ENCODE measurements around the gene APMAP.

APMAP gene

GRCh38 chr20:24987873-24988835 is 4.4 kb downstream of the APMAP start:
- H3K4me3 ChIP-seq (ENCODE audit: low read length in 2 of 2), result no peak overlapping the region
- H3K27me3 ChIP-seq (ENCODE audit: control insufficient read depth in 2 of 2, insufficient read depth in 2 of 2, low read length in 2 of 2), result no peaks in the 10 kb centered on the region
- no peak overlapping the region for H3K9ac ChIP-seq (ENCODE audit: low read depth in 1 of 2, low read length in 2 of 2)
- H3K4me1 ChIP-seq (ENCODE audit: control insufficient read depth in 2 of 2, insufficient read depth in 2 of 2, low read length in 2 of 2), result peaks cover 22 to 28% of the 10 kb centered on the region in 2 donors
- no peak overlapping the region for H3K27ac ChIP-seq (ENCODE audit: low read depth in 2 of 2, low read length in 2 of 2)
- H3K36me3 ChIP-seq (ENCODE audit: control insufficient read depth in 2 of 2, insufficient read depth in 2 of 2, low read length in 2 of 2), result no peaks in the 10 kb centered on the region
- no peaks in the 10 kb centered on the region for H3K9me3 ChIP-seq (ENCODE audit: control insufficient read depth in 2 of 2, low read length in 2 of 2)

GRCh38 chr20:24987244-24987643 is 5.3 kb downstream of the APMAP start:
- Histone ChIP-seq H3K9me3 (ENCODE audit: control insufficient read depth in 2 of 2, low read length in 2 of 2) (no peaks in the 10 kb centered on the region), H3K4me1 (ENCODE audit: control insufficient read depth in 2 of 2, insufficient read depth in 2 of 2, low read length in 2 of 2) (peaks cover 18 to 24% of the 10 kb centered on the region in 2 donors), H3K27ac (ENCODE audit: low read depth in 2 of 2, low read length in 2 of 2) (no peak overlapping the region)

GRCh38 chr20:24986436-24987015 is 6.0 kb downstream of the APMAP start:
- no peaks in the 10 kb centered on the region for H3K27me3 ChIP-seq (ENCODE audit: control insufficient read depth in 2 of 2, insufficient read depth in 2 of 2, low read length in 2 of 2)
- peak overlapping the region in 1 of 2 donors; percentile 62 for H3K27ac ChIP-seq (ENCODE audit: low read depth in 2 of 2, low read length in 2 of 2)
- no peak overlapping the region for H3K9ac ChIP-seq (ENCODE audit: low read depth in 1 of 2, low read length in 2 of 2)
- peaks cover 0 to 5% of the 10 kb centered on the region in 2 donors for H3K36me3 ChIP-seq (ENCODE audit: control insufficient read depth in 2 of 2, insufficient read depth in 2 of 2, low read length in 2 of 2)
- H3K4me1 ChIP-seq (ENCODE audit: control insufficient read depth in 2 of 2, insufficient read depth in 2 of 2, low read length in 2 of 2), result peaks cover 17 to 19% of the 10 kb centered on the region in 2 donors
- H3K4me3 ChIP-seq (ENCODE audit: low read length in 2 of 2), result no peak overlapping the region
- H3K9me3 ChIP-seq (ENCODE audit: control insufficient read depth in 2 of 2, low read length in 2 of 2), result no peaks in the 10 kb centered on the region

More at GRCh38 chr20:24987244-24987643, 5.3 kb downstream of the APMAP start:
- Histone ChIP-seq H3K4me3 (ENCODE audit: low read length in 2 of 2) (no peak overlapping the region), H3K36me3 (ENCODE audit: control insufficient read depth in 2 of 2, insufficient read depth in 2 of 2, low read length in 2 of 2) (peaks cover 0 to 2% of the 10 kb centered on the region in 2 donors), H3K27me3 (ENCODE audit: control insufficient read depth in 2 of 2, insufficient read depth in 2 of 2, low read length in 2 of 2) (no peaks in the 10 kb centered on the region), H3K9ac (ENCODE audit: low read depth in 1 of 2, low read length in 2 of 2) (no peak overlapping the region)

GRCh38 chr20:24985802-24986201 is 6.7 kb downstream of the APMAP start:
- Histone ChIP-seq H3K27ac (ENCODE audit: low read depth in 2 of 2, low read length in 2 of 2) (peak overlapping the region; percentile 19 to 62), H3K27me3 (ENCODE audit: control insufficient read depth in 2 of 2, insufficient read depth in 2 of 2, low read length in 2 of 2) (no peaks in the 10 kb centered on the region), H3K9ac (ENCODE audit: low read depth in 1 of 2, low read length in 2 of 2) (peak overlapping the region in 1 of 2 donors; percentile 14), H3K4me3 (ENCODE audit: low read length in 2 of 2) (no peak overlapping the region), H3K36me3 (ENCODE audit: control insufficient read depth in 2 of 2, insufficient read depth in 2 of 2, low read length in 2 of 2) (peaks cover 4 to 6% of the 10 kb centered on the region in 2 donors), H3K4me1 (ENCODE audit: control insufficient read depth in 2 of 2, insufficient read depth in 2 of 2, low read length in 2 of 2) (peaks cover 12 to 14% of the 10 kb centered on the region in 2 donors), H3K9me3 (ENCODE audit: control insufficient read depth in 2 of 2, low read length in 2 of 2) (no peaks in the 10 kb centered on the region)

- Histone ChIP-seq H3K9me3 (ENCODE audit: control insufficient read depth in 2 of 2, low read length in 2 of 2) (peaks cover 0 to 3% of the 10 kb centered on the region in 2 donors), H3K36me3 (ENCODE audit: control insufficient read depth in 2 of 2, insufficient read depth in 2 of 2, low read length in 2 of 2) (peaks cover 11 to 13% of the 10 kb centered on the region in 2 donors), H3K27me3 (ENCODE audit: control insufficient read depth in 2 of 2, insufficient read depth in 2 of 2, low read length in 2 of 2) (no peaks in the 10 kb centered on the region), H3K27ac (ENCODE audit: low read depth in 2 of 2, low read length in 2 of 2) (peak overlapping the region; percentile 19 to 62), H3K9ac (ENCODE audit: low read depth in 1 of 2, low read length in 2 of 2) (no peak overlapping the region), H3K4me1 (ENCODE audit: control insufficient read depth in 2 of 2, insufficient read depth in 2 of 2, low read length in 2 of 2) (peaks cover 12 to 14% of the 10 kb centered on the region in 2 donors), H3K4me3 (ENCODE audit: low read length in 2 of 2) (no peak overlapping the region)
Observed at GRCh38 chr20:24984961-24985640, 7.5 kb downstream of the APMAP start.

- Histone ChIP-seq H3K9ac (ENCODE audit: low read depth in 1 of 2, low read length in 2 of 2) (no peak overlapping the region), H3K36me3 (ENCODE audit: control insufficient read depth in 2 of 2, insufficient read depth in 2 of 2, low read length in 2 of 2) (peaks cover 11 to 16% of the 10 kb centered on the region in 2 donors), H3K27ac (ENCODE audit: low read depth in 2 of 2, low read length in 2 of 2) (no peak overlapping the region), H3K9me3 (ENCODE audit: control insufficient read depth in 2 of 2, low read length in 2 of 2) (peaks cover 0 to 3% of the 10 kb centered on the region in 2 donors), H3K4me1 (ENCODE audit: control insufficient read depth in 2 of 2, insufficient read depth in 2 of 2, low read length in 2 of 2) (peaks cover 12 to 14% of the 10 kb centered on the region in 2 donors), H3K4me3 (ENCODE audit: low read length in 2 of 2) (no peak overlapping the region), H3K27me3 (ENCODE audit: control insufficient read depth in 2 of 2, insufficient read depth in 2 of 2, low read length in 2 of 2) (no peaks in the 10 kb centered on the region)
Observed at GRCh38 chr20:24983896-24984295, 8.7 kb downstream of the APMAP start.

- Histone ChIP-seq H3K27me3 (ENCODE audit: control insufficient read depth in 2 of 2, insufficient read depth in 2 of 2, low read length in 2 of 2) (no peaks in the 10 kb centered on the region), H3K36me3 (ENCODE audit: control insufficient read depth in 2 of 2, insufficient read depth in 2 of 2, low read length in 2 of 2) (peaks cover 13 to 28% of the 10 kb centered on the region in 2 donors), H3K4me3 (ENCODE audit: low read length in 2 of 2) (no peak overlapping the region), H3K9me3 (ENCODE audit: control insufficient read depth in 2 of 2, low read length in 2 of 2) (peaks cover 0 to 3% of the 10 kb centered on the region in 2 donors), H3K4me1 (ENCODE audit: control insufficient read depth in 2 of 2, insufficient read depth in 2 of 2, low read length in 2 of 2) (peaks cover 12 to 14% of the 10 kb centered on the region in 2 donors), H3K27ac (ENCODE audit: low read depth in 2 of 2, low read length in 2 of 2) (no peak overlapping the region), H3K9ac (ENCODE audit: low read depth in 1 of 2, low read length in 2 of 2) (no peak overlapping the region)
Observed at GRCh38 chr20:24981790-24982189, 10.8 kb downstream of the APMAP start.

- Histone ChIP-seq H3K27ac (ENCODE audit: low read depth in 2 of 2, low read length in 2 of 2) (no peak overlapping the region), H3K9ac (ENCODE audit: low read depth in 1 of 2, low read length in 2 of 2) (no peak overlapping the region), H3K36me3 (ENCODE audit: control insufficient read depth in 2 of 2, insufficient read depth in 2 of 2, low read length in 2 of 2) (peaks cover 15 to 33% of the 10 kb centered on the region in 2 donors), H3K4me3 (ENCODE audit: low read length in 2 of 2) (no peak overlapping the region), H3K9me3 (ENCODE audit: control insufficient read depth in 2 of 2, low read length in 2 of 2) (peaks cover 0 to 3% of the 10 kb centered on the region in 2 donors), H3K4me1 (ENCODE audit: control insufficient read depth in 2 of 2, insufficient read depth in 2 of 2, low read length in 2 of 2) (peaks cover 9 to 12% of the 10 kb centered on the region in 2 donors), H3K27me3 (ENCODE audit: control insufficient read depth in 2 of 2, insufficient read depth in 2 of 2, low read length in 2 of 2) (no peaks in the 10 kb centered on the region)
Observed at GRCh38 chr20:24981282-24981681, 11.3 kb downstream of the APMAP start.

GRCh38 chr20:24980291-24981053 is 12.1 kb downstream of the APMAP start:
- Histone ChIP-seq H3K9ac (ENCODE audit: low read depth in 1 of 2, low read length in 2 of 2) (no peak overlapping the region), H3K4me1 (ENCODE audit: control insufficient read depth in 2 of 2, insufficient read depth in 2 of 2, low read length in 2 of 2) (peaks cover 6 to 9% of the 10 kb centered on the region in 2 donors), H3K9me3 (ENCODE audit: control insufficient read depth in 2 of 2, low read length in 2 of 2) (peaks cover 0 to 3% of the 10 kb centered on the region in 2 donors), H3K27me3 (ENCODE audit: control insufficient read depth in 2 of 2, insufficient read depth in 2 of 2, low read length in 2 of 2) (no peaks in the 10 kb centered on the region), H3K4me3 (ENCODE audit: low read length in 2 of 2) (no peak overlapping the region), H3K27ac (ENCODE audit: low read depth in 2 of 2, low read length in 2 of 2) (no peak overlapping the region), H3K36me3 (ENCODE audit: control insufficient read depth in 2 of 2, insufficient read depth in 2 of 2, low read length in 2 of 2) (peaks cover 15 to 34% of the 10 kb centered on the region in 2 donors)
